OCI-LY1 (cell line): ENCODE results near the gene LPAR3.

Experiments used
- H2AFZ ChIP-seq: fragments of 200-600 bp; sonication (generic), shearing (Covaris generic); 2 replicates; pipeline ENCODE4 v1.6.0; 2014; ENCODE audit warnings: antibody characterized with exemption, mild to moderate bottlenecking, low read length
- H3F3A ChIP-seq: fragments of 200-600 bp; sonication (generic), shearing (Covaris generic); 2 replicates; pipeline ENCODE4 v1.6.0; 2014; ENCODE audit warnings: mild to moderate bottlenecking, antibody characterized with exemption, low read length, moderate library complexity; ENCODE audit not compliant: insufficient read depth
- H3K27ac ChIP-seq: fragments of 200-600 bp; sonication (generic); 2 replicates; pipeline ENCODE4 v1.5.1; 2014; ENCODE audit warnings: low read length, mixed run types, mild to moderate bottlenecking, low read depth; ENCODE audit not compliant: poor library complexity, severe bottlenecking
- H3K27me3 ChIP-seq: fragments of 200-600 bp; sonication (generic); 2 replicates; pipeline ENCODE4 v1.6.0; 2014; ENCODE audit warnings: antibody characterized with exemption, mild to moderate bottlenecking, low read length, moderate library complexity; ENCODE audit not compliant: insufficient read depth
- H3K36me3 ChIP-seq: fragments of 200-600 bp; sonication (generic); 2 replicates; pipeline ENCODE4 v1.6.1; 2014; ENCODE audit warnings: mild to moderate bottlenecking, antibody characterized with exemption, low read length, moderate library complexity, mixed read lengths; ENCODE audit not compliant: insufficient read depth
- H3K4me1 ChIP-seq: fragments of 200-600 bp; sonication (generic); 2 replicates; pipeline ENCODE4 v1.5.1; 2014; ENCODE audit warnings: mild to moderate bottlenecking, low read length, moderate library complexity; ENCODE audit not compliant: insufficient read depth, severe bottlenecking
- H3K4me2 ChIP-seq: fragments of 200-600 bp; sonication (generic), shearing (Covaris generic); 2 replicates; pipeline ENCODE4 v1.6.1; 2014; ENCODE audit warnings: low read length
- H3K4me3 ChIP-seq: fragments of 200-600 bp; sonication (generic); 2 replicates; pipeline ENCODE4 v1.5.1; 2014; ENCODE audit warnings: low read length, low read depth, mild to moderate bottlenecking, mixed read lengths; ENCODE audit not compliant: poor library complexity, severe bottlenecking
- H3K79me2 ChIP-seq: fragments of 200-600 bp; shearing (Covaris generic); 2 replicates; pipeline ENCODE4 v1.6.1; 2016; ENCODE audit warnings: mixed run types, low read length, mixed read lengths; ENCODE audit not compliant: insufficient read depth
- H3K9ac ChIP-seq: fragments of 200-600 bp; sonication (generic), shearing (Covaris generic); 2 replicates; pipeline ENCODE4 v1.6.1; 2014; ENCODE audit warnings: mild to moderate bottlenecking, low read length, mixed read lengths
- H3K9me2 ChIP-seq: fragments of 200-600 bp; sonication (generic), shearing (Covaris generic); 2 replicates; pipeline ENCODE4 v1.6.1; 2014; ENCODE audit warnings: low read depth, mild to moderate bottlenecking, low read length, mixed read lengths
- H3K9me3 ChIP-seq: fragments of 200-600 bp; shearing (Covaris generic); 2 replicates; pipeline ENCODE4 v1.6.1; 2014; ENCODE audit warnings: low read length, mixed read lengths
- H4K20me1 ChIP-seq: fragments of 200-600 bp; sonication (generic), shearing (Covaris generic); 2 replicates; pipeline ENCODE4 v1.6.0; 2016; ENCODE audit warnings: mild to moderate bottlenecking, low read length; ENCODE audit not compliant: insufficient read depth
- CTCF ChIP-seq: fragments of 200-600 bp; sonication (generic), shearing (Covaris generic); IDR thresholded peaks from 2 replicates; pipeline ENCODE4 v1.5.1; 2017; ENCODE audit warnings: mild to moderate bottlenecking, antibody characterized with exemption, low read length, moderate library complexity, mixed read lengths
- EZH2 ChIP-seq: fragments of 200-600 bp; sonication (generic), shearing (Covaris generic); IDR thresholded peaks from 2 replicates; pipeline ENCODE4 v1.8.0; 2017; ENCODE audit warnings: borderline replicate concordance, mixed run types, mild to moderate bottlenecking, antibody characterized with exemption, low read length, moderate library complexity, mixed read lengths

LPAR3 gene

GRCh38 chr1:84792421-84792820 lies 100.6 kb downstream of the LPAR3 start:
- Histone ChIP-seq H2AFZ (no peak overlapping the region), H3K9me3 (0 out of 2 replicates have a peak, but pooled peaks cover 2% of the 10 kb centered on the region), H3K36me3 (no peaks in the 10 kb centered on the region), H3K79me2 (no peaks in the 10 kb centered on the region), H3K9ac (no peak overlapping the region), H3K4me1 (no peaks in the 10 kb centered on the region), H3K27ac (no peak overlapping the region), H4K20me1 (no peaks in the 10 kb centered on the region), H3K4me2 (no peak overlapping the region), H3K4me3 (no peak overlapping the region), H3K27me3 (no peaks in the 10 kb centered on the region; the same call in 1 of the 2 replicates), H3F3A (no peaks in the 10 kb centered on the region), H3K9me2 (no peaks in the 10 kb centered on the region; the same call in 1 of the 2 replicates)
- no peak for TF ChIP-seq CTCF
- no peak for TF ChIP-seq EZH2

GRCh38 chr1:84789014-84789413 lies 104.0 kb downstream of the LPAR3 start:
- Histone ChIP-seq H2AFZ (no peak overlapping the region), H3F3A (no peaks in the 10 kb centered on the region), H3K9me3 (0 out of 2 replicates have a peak, but pooled peaks cover 2% of the 10 kb centered on the region)

GRCh38 chr1:84785271-84786036 lies 107.6 kb downstream of the LPAR3 start:
- Histone ChIP-seq H3K36me3 (no peaks in the 10 kb centered on the region), H3K4me3 (no peak overlapping the region), H3K4me2 (no peak overlapping the region), H3K27me3 (0 out of 2 replicates have a peak, but pooled peaks cover 5% of the 10 kb centered on the region), H4K20me1 (no peaks in the 10 kb centered on the region), H3K27ac (no peak overlapping the region), H3F3A (no peaks in the 10 kb centered on the region), H3K4me1 (no peaks in the 10 kb centered on the region), H3K9me3 (no peaks in the 10 kb centered on the region), H2AFZ (no peak overlapping the region), H3K79me2 (no peaks in the 10 kb centered on the region), H3K9me2 (no peaks in the 10 kb centered on the region), H3K9ac (no peak overlapping the region)
- TF ChIP-seq EZH2 (no peak), CTCF (no peak)

More at GRCh38 chr1:84789014-84789413, 104.0 kb downstream of the LPAR3 start:
- H3K9me2 ChIP-seq: no peaks in the 10 kb centered on the region; the same call in 1 of the 2 replicates
- H4K20me1 ChIP-seq: no peaks in the 10 kb centered on the region
- no peak overlapping the region for H3K27ac ChIP-seq
- H3K79me2 ChIP-seq: no peaks in the 10 kb centered on the region
- H3K4me3 ChIP-seq: no peak overlapping the region
- no peaks in the 10 kb centered on the region for H3K36me3 ChIP-seq
- TF ChIP-seq EZH2 (no peak), CTCF (no peak)
- H3K27me3 ChIP-seq: no peaks in the 10 kb centered on the region; the same call in 1 of the 2 replicates
- H3K9ac ChIP-seq: no peak overlapping the region
- H3K4me2 ChIP-seq: no peak overlapping the region
- H3K4me1 ChIP-seq: no peaks in the 10 kb centered on the region
